MCF 10A (cell line): ENCODE results near the gene SP7. TPM values are rescaled to one million over a fixed set of nuclear protein-coding genes. Genes with fewer than 3 reads are reported as not detected.

ENCODE experiments used
- BruUV-seq: library from RNA; stranded (reverse); fragments of 400-500 nt; replicated peaks from 2 replicates; lab custom pipeline; 2021; lab: Mats Ljungman, UMichigan
- CTCF ChIA-PET: fragments of 300-600 bp; sonication (Branson Sonifier 250); formaldehyde crosslinking; extraction: SDS; loops from one replicate; lab custom pipeline; 2021; ENCODE audit warnings: antibody characterized with exemption, inconsistent platforms; lab: Yijun Ruan, JAX
- POLR2A ChIA-PET: fragments of 300-600, 350-650 bp; sonication (Branson Sonifier 250); formaldehyde crosslinking; extraction: SDS; loops from one replicate; lab custom pipeline; 2020; ENCODE audit warnings: antibody characterized with exemption, inconsistent platforms; lab: Yijun Ruan, JAX
- DNase-seq: peaks from one replicate; pipeline ENCODE4 v3.0.0-alpha.2; 2018; ENCODE audit not compliant: unreplicated experiment
- H3K27ac Mint-ChIP-seq: one replicate; pipeline ENCODE4 v1.8.0; 2022; ENCODE audit warnings: mild to moderate bottlenecking, low read depth, mixed read lengths; ENCODE audit not compliant: unreplicated experiment
- H3K27me3 Mint-ChIP-seq: one replicate; pipeline ENCODE4 v1.8.0; 2022; ENCODE audit warnings: mixed read lengths; ENCODE audit not compliant: insufficient read depth, unreplicated experiment
- H3K36me3 Mint-ChIP-seq: one replicate; pipeline ENCODE4 v1.8.0; 2022; ENCODE audit warnings: mild to moderate bottlenecking, moderate library complexity, mixed read lengths; ENCODE audit not compliant: insufficient read depth, unreplicated experiment
- H3K4me1 Mint-ChIP-seq: one replicate; pipeline ENCODE4 v1.8.0; 2022; ENCODE audit warnings: mixed read lengths; ENCODE audit not compliant: insufficient read depth, unreplicated experiment
- H3K4me3 Mint-ChIP-seq: one replicate; pipeline ENCODE4 v1.8.0; 2022; ENCODE audit warnings: mild to moderate bottlenecking, moderate library complexity, mixed read lengths; ENCODE audit not compliant: unreplicated experiment
- H3K9me3 Mint-ChIP-seq: one replicate; pipeline ENCODE4 v1.8.0; 2022; ENCODE audit warnings: mixed read lengths; ENCODE audit not compliant: unreplicated experiment
- CTCF ChIP-seq: fragments of 200-600 bp; IDR thresholded peaks from one replicate; pipeline ENCODE4 v1.8.0; 2022; ENCODE audit warnings: antibody characterized with exemption, mild to moderate bottlenecking; ENCODE audit not compliant: unreplicated experiment
- intact Hi-C: fragments of 100-400 bp; cut with micrococcal nuclease; formaldehyde crosslinking; loops from 2 replicates; pipeline ENCODE4 v1.14.1; 2022
- total RNA-seq: library from RNA; stranded (reverse); gene quantifications from 2 replicates; pipeline ENCODE4 v1.2.3, GENCODE V29; 2022

SP7 gene
- total RNA-seq, 1 experiment from 2014 or later, result not detected

- intact Hi-C loops, result no loop called here
- Mint-ChIP-seq H3K4me1 (no peaks in the 10 kb centered on the region), H3K9me3 (no peaks in the 10 kb centered on the region), H3K27ac (no peak overlapping the region), H3K36me3 (peaks cover 9% of the 10 kb centered on the region), H3K4me3 (no peak overlapping the region), H3K27me3 (no peaks in the 10 kb centered on the region)
- POLR2A ChIA-PET, result interaction anchor here (0.7 kb wide), 1 partner anchor 47 kb away, joined by 4 read pairs; no protein-coding TSS in a partner anchor
- no peak for TF ChIP-seq CTCF
- no peak for DNase-seq
- BruUV-seq, result no TSS peak
- CTCF ChIA-PET, result interaction anchor here (3.1 kb wide), 1 partner anchor 67 kb away, joined by 20 read pairs; no protein-coding TSS in a partner anchor
These were observed 56.2 kb downstream of the SP7 start for GRCh38 chr12:53279888-53280498.

- peaks cover 6% of the 10 kb centered on the region for H3K36me3 Mint-ChIP-seq
- CTCF ChIA-PET, result interaction anchor here (0.6 to 3.6 kb wide), 4 partner anchors 8 to 142 kb away, joined by 4 to 37 read pairs (median 12); no protein-coding TSS in a partner anchor
- intact Hi-C loops, result no loop called here
- no peak overlapping the region for H3K4me3 Mint-ChIP-seq
- no TSS peak for BruUV-seq
- POLR2A ChIA-PET, result interaction anchor here (0.7 kb wide), 1 partner anchor 46 kb away, joined by 4 read pairs; no protein-coding TSS in a partner anchor
- no peak for TF ChIP-seq CTCF
- no peaks in the 10 kb centered on the region for H3K27me3 Mint-ChIP-seq
- no peak overlapping the region for H3K27ac Mint-ChIP-seq
- H3K4me1 Mint-ChIP-seq, result no peaks in the 10 kb centered on the region
- DNase-seq, result no peak
- H3K9me3 Mint-ChIP-seq, result no peaks in the 10 kb centered on the region
These were observed 56.8 kb downstream of the SP7 start for GRCh38 chr12:53279283-53279869.

- Mint-ChIP-seq H3K4me3 (no peak overlapping the region), H3K27me3 (no peaks in the 10 kb centered on the region), H3K4me1 (no peaks in the 10 kb centered on the region), H3K27ac (no peak overlapping the region), H3K36me3 (peaks cover 6% of the 10 kb centered on the region), H3K9me3 (no peaks in the 10 kb centered on the region)
- POLR2A ChIA-PET, result interaction anchor here (0.7 kb wide), 1 partner anchor 58 kb away, joined by 3 read pairs; the partner anchor contains the start of gene SP7
- no peak for TF ChIP-seq CTCF
- CTCF ChIA-PET, result interaction anchor here (1.0 to 3.6 kb wide), 5 partner anchors 8 to 118 kb away, joined by 3 to 37 read pairs (median 8); partner anchors contain the start of gene PFDN5
- no peak for DNase-seq
- intact Hi-C loops, result no loop called here
- BruUV-seq, result no TSS peak
These were observed 58.2 kb downstream of the SP7 start for GRCh38 chr12:53277981-53278380.

Other genes with a start within 250 kb of the SP7 start
- 6.4 and 12.0 TPM in 2 replicates for gene IGFBP6, start 238.7 kb downstream of the SP7 start, total RNA-seq
- gene SOAT2, start 232.9 kb downstream of the SP7 start, total RNA-seq, result not detected in 2 replicates
- gene ZNF740, start 155.6 kb downstream of the SP7 start, total RNA-seq, result 34.9 and 36.2 TPM in 2 replicates
- 22.7 and 30.8 TPM in 2 replicates for gene CSAD, start 155.4 kb downstream of the SP7 start, total RNA-seq
- 1.0 and 1.1 TPM in 2 replicates for gene ITGB7, start 129.1 kb downstream of the SP7 start, total RNA-seq
- 30.9 and 43.7 TPM in 2 replicates for gene RARG, start 104.1 kb downstream of the SP7 start, total RNA-seq
- gene ESPL1, start 68.1 kb downstream of the SP7 start, total RNA-seq, result 9.8 and 12.1 TPM in 2 replicates
- gene PFDN5, start 40.8 kb downstream of the SP7 start, total RNA-seq, result 205 and 229 TPM in 2 replicates
- 79.8 and 80.9 TPM in 2 replicates for gene MYG1, start 36.7 kb downstream of the SP7 start, total RNA-seq
- gene AAAS, start 14.7 kb downstream of the SP7 start, total RNA-seq, result 52.7 and 60.5 TPM in 2 replicates
- gene SP1, start 43.8 kb upstream of the SP7 start, total RNA-seq, result 72.9 and 76.6 TPM in 2 replicates
- gene AMHR2, start 87.5 kb upstream of the SP7 start, total RNA-seq, result not detected in 2 replicates
- 147 and 173 TPM in 2 replicates for gene PRR13, start 105.4 kb upstream of the SP7 start, total RNA-seq
- 994 and 1,037 TPM in 2 replicates for gene PCBP2, start 115.7 kb upstream of the SP7 start, total RNA-seq
- 4.6 and 5.9 TPM in 2 replicates for gene MAP3K12, start 163.1 kb upstream of the SP7 start, total RNA-seq
- gene TARBP2, start 164.9 kb upstream of the SP7 start, total RNA-seq, result 26.4 and 27.8 TPM in 2 replicates
- not detected in 2 replicates for gene NPFF, start 171.1 kb upstream of the SP7 start, total RNA-seq